NCI-H748 (cell line): ENCODE data around the gene CERK.

Experiments
- DNase-seq: peaks from one replicate; lab custom pipeline; 2025; ENCODE audit not compliant: unreplicated experiment; lab: John Stamatoyannopoulos, UW

CERK gene

DNA sequence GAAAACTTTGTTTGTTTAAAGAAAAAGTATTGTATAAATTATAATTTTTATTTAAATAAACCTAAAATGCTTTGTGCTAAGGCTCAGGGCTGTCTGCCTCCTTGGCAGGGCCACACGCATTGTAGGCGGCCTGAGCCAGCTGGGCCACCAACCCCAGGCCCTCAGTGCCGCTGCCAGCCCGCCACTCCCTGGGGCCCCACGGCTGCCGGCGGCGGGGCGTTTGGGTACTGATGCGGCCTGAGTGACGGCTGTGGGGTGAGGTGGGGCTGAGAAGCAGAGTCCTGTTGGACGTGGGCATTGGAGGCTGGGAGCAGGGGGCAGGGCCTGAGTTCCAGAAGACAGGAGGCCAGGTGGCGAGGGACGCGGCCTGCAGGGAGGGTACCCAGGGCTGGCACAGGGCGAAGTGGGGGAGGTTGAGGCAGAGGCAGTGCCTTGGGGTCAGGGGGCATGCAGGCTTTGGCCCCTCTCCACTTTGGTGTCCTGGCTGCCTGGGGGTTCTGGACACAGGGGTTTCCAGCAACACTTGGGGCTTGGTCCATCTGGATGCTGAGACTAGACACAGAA, 58.3 kb downstream of the CERK start:
- DNase-seq = no peak

DNA sequence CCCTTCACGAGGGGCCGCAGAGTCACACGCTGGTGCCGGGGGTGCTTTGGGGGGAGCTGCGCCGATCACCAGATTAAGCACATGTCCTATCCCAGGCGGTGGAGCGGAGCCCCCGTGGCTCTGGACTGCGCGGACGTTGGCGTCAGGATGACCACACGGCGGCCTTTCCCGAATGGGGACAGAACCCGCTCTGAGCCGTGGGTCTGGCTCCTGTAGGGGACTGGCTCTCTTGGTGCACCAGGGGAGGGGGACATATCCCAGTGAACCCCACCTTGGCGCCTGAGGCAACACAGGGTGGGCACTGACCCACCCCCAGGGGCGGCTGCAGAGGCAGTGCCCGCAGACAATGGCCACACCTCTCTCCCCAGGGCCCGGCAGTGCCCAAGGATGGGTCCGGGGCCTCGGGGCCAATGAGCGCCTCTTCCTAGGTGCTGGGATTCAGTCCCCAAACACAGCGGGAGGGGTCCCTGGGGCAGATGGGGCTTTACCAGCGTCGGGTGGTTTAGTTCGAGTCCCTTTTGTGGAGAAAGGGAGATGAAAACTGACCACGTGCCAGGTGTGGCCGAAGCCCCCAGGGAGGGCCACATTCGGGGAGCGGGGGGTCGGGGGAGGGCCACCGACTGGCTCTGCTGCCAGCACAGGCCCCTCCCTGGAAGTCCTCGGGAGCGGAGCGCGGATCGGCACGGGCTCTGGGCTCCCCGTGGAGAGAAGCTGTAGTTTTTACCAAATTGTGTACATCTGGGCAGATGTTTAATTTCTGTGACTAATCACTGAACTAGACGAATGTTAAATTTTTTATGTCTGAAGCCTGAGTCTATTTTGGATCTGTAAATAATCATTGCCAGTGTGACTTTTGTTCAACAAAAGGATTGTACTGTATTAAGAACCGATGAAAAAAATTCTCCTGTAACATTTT, 59.0 kb downstream of the CERK start:
- DNase-seq = no peak

DNA sequence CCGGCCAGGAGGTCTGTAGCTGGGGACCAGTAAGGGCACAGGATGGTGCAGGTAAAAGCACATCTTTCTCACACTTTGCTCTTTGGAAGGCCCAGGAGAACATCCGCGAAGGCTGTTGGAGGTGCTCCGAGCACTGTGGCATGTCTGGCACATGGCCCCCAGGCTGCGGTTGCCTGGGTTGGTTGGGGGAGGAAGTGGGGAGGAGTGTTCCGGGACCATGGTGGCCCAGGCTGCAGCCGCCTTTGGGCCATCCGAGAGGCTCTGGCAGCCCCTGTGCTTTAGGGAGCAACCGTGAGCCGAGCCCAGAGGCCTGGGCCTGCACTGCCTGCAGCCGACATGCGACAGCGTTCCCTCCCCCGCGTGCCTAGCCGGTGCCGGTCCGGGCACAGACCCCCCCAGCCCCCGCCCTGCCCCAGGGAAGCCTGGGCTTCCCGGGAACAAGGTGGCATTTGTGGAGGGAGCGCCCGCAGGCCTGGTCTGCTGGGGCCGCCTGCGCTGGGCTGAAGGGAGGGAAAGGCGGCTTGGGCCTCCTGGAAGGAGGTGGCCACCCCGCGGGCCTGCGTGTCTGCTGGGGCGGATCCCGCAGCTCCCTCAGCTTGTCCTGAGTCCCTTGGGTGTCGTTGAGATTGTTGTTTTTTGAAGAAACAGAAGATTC, 59.9 kb downstream of the CERK start:
- no peak for DNase-seq

DNA sequence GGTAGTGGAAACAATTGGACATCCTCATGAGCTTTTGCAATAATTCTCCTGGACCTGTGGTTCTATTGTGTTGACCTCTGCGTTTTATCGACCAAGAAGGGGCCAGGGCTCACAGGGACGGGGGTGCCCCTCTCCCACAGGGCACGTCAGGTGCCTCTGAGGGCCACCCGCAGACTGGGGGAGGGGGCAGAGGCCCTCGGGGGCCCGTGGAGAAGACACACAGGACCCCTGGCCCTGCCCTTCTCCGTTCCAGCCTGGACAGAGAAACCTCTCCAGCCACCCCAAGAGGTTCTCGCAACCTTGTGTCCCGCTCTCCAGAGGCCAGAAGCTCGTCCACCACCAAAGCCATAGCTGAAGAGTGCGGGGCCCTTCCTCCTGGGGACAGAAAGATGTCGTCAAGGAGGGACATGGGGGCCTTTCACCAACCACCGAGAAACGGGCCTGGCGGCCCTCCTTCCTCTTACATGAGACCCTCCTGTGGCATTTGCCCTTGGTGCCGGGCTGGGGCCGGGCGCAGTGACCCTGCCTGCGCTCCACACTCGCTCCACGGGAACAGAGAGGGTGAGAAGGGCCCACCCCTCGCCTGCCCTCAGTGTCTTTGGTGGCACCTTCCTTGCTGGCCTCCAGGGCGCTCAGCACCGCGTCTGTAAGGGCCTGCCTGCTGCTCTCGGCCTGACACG, 60.6 kb downstream of the CERK start:
- no peak for DNase-seq

GRCh38 chr22:46676881-46677280, 61.2 kb downstream of the CERK start:
- DNase-seq = no peak

GRCh38 chr22:46676479-46676878, 61.6 kb downstream of the CERK start:
- no peak for DNase-seq

DNA sequence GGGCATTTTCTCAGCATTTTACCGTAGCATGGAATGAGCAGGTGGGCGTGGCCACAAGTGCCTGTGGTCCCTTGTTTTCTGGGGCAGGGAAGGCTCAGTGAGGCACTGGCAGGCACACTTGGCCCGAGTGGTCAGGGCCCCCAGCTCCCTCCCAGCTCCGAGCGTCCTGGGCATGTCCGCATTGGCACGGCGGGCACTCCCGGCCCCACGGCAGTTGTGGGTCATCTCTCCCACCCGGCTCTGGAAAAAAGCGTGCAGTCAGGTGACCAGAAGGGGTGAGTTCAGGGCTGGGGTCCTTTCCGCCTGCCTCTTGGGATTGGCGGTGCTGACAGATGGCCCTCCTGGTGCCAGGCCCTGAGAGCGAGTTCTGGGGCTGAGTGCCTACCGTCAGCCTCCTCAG, 62.1 kb downstream of the CERK start:
- DNase-seq = no peak

GRCh38 chr22:46675479-46675878, 62.6 kb downstream of the CERK start:
- no peak for DNase-seq

GRCh38 chr22:46674906-46675305, 63.1 kb downstream of the CERK start:
- no peak for DNase-seq

- DNase-seq = no peak
Measured at GRCh38 chr22:46674367-46674781, 63.7 kb downstream of the CERK start.

DNA sequence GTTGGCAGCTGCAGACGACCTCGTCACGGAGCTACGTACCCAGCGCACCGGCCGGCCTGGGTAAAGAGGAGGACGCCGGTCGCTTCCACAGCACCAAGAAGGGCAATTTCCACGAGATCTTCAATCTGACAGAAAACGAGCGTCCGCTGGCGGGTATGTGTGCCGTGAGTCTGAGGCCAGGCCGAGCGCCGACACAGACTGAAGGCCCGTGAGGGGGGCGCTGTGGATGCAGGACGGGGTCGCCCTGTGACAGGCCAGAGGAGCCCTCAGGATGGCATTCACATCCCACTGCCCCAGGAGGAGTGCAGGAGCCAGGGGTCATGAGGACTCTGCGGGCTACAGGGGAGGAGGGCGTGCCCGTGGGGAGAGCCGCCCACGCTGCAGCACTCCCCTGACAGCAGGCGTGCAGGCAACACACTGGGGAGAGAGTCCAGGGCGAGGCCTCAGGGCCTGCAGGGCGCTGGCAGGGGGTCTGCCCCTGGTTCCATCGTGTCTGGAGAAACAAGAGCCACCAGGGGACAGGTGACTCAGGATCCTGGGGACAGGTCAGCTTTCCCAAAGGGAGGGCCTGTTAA, 64.3 kb downstream of the CERK start:
- no peak for DNase-seq

GRCh38 chr22:46673205-46673604, 64.8 kb downstream of the CERK start:
- DNase-seq = no peak

- DNase-seq = no peak
Measured at GRCh38 chr22:46672731-46673130, 65.3 kb downstream of the CERK start.

- no peak for DNase-seq
Measured at GRCh38 chr22:46671824-46672432, 66.1 kb downstream of the CERK start.

DNA sequence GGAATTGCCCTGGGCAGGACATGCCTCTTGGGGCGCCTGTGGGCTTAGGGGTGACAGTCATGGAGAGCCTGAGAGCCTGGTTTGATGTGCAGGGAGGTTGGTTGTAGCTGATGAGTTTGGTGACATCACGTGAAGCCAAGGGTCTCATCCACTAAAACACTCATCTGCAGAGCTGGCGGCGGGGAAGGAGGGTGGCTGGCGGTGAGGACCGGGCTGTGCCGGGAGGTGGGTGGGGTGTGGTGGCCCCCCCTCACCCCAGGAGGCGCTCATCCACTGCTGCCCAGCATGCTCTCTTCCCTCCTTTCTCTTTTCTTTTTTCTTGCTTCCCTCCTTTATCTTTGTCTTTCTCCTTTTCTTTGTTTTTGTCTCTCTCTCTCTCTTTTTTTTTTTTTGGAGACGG, 68.9 kb downstream of the CERK start:
- DNase-seq = no peak

DNA sequence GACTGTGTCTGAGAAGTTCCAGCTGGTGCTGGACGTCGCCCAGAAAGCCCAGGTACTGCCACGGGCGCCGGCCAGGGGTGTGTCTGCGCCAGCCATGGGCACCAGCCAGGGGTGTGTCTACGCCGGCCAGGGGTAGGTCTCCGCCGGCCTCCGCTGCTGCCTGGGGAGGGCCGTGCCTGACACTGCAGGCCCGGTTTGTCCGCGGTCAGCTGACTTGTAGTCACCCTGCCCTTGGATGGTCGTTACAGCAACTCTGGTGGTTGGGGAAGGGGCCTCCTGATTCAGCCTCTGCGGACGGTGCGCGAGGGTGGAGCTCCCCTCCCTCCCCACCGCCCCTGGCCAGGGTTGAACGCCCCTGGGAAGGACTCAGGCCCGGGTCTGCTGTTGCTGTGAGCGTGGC, 69.9 kb downstream of the CERK start:
- no peak for DNase-seq

DNA sequence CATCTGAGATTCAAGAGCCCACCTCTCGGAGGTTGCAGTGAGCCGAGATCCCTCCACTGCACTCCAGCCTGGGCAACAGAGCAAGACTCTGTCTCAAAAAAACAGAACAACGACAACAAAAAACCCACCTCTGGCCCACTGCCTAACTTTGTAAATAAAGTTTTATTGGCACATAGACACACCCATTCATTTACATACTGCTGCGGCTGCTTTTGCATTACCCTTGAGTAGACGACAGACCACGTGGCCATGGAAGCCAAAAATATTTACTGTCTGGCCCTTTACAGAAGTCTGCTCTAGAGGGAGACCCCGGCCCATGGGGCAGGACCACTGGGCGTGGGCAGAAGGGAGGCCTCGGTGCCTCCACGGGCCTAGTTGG, 70.8 kb downstream of the CERK start:
- DNase-seq = no peak

- no peak for DNase-seq
Measured at GRCh38 chr22:46666577-46667244, 71.3 kb downstream of the CERK start.

- DNase-seq = no peak
Measured at GRCh38 chr22:46665751-46666280, 72.2 kb downstream of the CERK start.

DNA sequence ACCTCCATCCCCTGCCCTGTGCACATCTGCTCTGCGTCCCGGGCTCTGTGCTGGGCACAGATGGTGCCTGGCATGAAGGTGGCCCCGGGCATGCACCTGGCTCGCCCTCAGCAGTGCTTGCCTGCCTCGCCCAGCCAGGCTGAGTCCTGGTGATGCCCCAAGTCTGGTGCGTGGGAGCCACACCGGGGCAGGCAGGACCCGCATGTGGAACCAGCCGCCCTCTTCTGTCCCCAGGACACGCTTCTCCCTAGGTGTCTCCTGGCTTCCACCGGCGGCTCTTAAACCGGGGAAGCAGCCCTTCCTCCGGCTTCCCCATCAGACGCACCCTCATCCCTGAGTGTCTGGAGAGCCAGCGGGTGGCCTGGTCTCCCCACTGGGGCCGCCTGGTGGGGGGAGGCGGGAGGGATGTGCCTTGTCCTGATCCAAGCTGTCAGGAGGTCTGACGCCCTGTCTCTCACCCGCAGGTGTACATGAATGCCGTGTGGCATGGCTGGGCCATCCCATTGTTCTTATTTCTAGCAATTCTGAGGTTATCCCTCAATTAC, 72.8 kb downstream of the CERK start:
- no peak for DNase-seq
